Cardiac muscle cell (in vitro differentiated cells and primary cell): Measurements from ENCODE around the gene SFN. TPM values are rescaled to one million over a fixed set of nuclear protein-coding genes. Genes with fewer than 3 reads are reported as not detected.

Experiments
- DNase-seq, 2 donors: peaks; one replicate each; pipeline versions ENCODE4 v3.0.0 to v3.0.0-alpha.2; 2010 to 2017; ENCODE audit warnings: low read depth in 1 of 2, low spot score in 1 of 2
- H3K27ac ChIP-seq: fragments of 200-600 bp; sonication (generic); 2 replicates; pipeline ENCODE4 v1.5.1; 2016
- H3K27me3 ChIP-seq: fragments of 200-600 bp; sonication (generic); 2 replicates; pipeline ENCODE4 v1.6.0; 2016; ENCODE audit warnings: control low read depth
- H3K36me3 ChIP-seq: fragments of 200-600 bp; sonication (generic); 2 replicates; pipeline ENCODE4 v1.5.1; 2016; ENCODE audit warnings: control low read depth
- H3K4me1 ChIP-seq: fragments of 200-600 bp; sonication (generic); 2 replicates; pipeline ENCODE4 v1.8.1; 2017; ENCODE audit warnings: low read depth, mild to moderate bottlenecking, mixed run types
- H3K4me3 ChIP-seq: fragments of 200-600 bp; sonication (generic); 2 replicates; pipeline ENCODE4 v1.5.1; 2016; ENCODE audit warnings: mild to moderate bottlenecking
- H3K9me3 ChIP-seq: fragments of 200-600 bp; sonication (generic); 2 replicates; pipeline ENCODE4 v1.5.1; 2017; ENCODE audit warnings: low read depth, mild to moderate bottlenecking, control low read depth
- CTCF ChIP-seq: IDR thresholded peaks from 2 replicates; pipeline ENCODE4 v1.5.1; 2012; ENCODE audit warnings: low read depth, mild to moderate bottlenecking, low read length
- polyA plus RNA-seq: library from polyadenylated mRNA; unstranded; fragments of >200 nt; fragmentation: Nextera tagmentation; extraction: Ambion mirVana; gene quantifications from 2 replicates; pipeline ENCODE4 v1.2.1, GENCODE V29; 2016
- total RNA-seq: library from RNA; depleted of rRNA; stranded (reverse); fragments of >200 nt; gene quantifications from 2 replicates; pipeline ENCODE4 v1.2.3, GENCODE V29; 2016

Gene SFN
- total and polyA plus RNA-seq, 2 experiments from 2014 or later, result 0.13 to 0.15 TPM

GRCh38 chr1:26854906-26855305, 8.0 kb upstream of the SFN start:
- TF ChIP-seq CTCF, result no peak
- no peak for DNase-seq
- Histone ChIP-seq H3K9me3 (no peaks in the 10 kb centered on the region), H3K4me3 (no peak overlapping the region), H3K27me3 (no peaks in the 10 kb centered on the region), H3K27ac (peak overlapping the region; percentile 10), H3K4me1 (peaks cover 5% of the 10 kb centered on the region), H3K36me3 (peaks cover 19% of the 10 kb centered on the region)

- H3K4me1 ChIP-seq, result peaks cover 5% of the 10 kb centered on the region
- no peak overlapping the region for H3K4me3 ChIP-seq
- DNase-seq, result no peak
- TF ChIP-seq CTCF, result no peak
- no peaks in the 10 kb centered on the region for H3K27me3 ChIP-seq
- no peak overlapping the region for H3K27ac ChIP-seq
- H3K36me3 ChIP-seq, result peaks cover 14% of the 10 kb centered on the region
- H3K9me3 ChIP-seq, result no peaks in the 10 kb centered on the region
Observed at GRCh38 chr1:26855636-26856035, 7.3 kb upstream of the SFN start.

- no peak overlapping the region for H3K27ac ChIP-seq
Observed at GRCh38 chr1:26856181-26856580, 6.8 kb upstream of the SFN start.

GRCh38 chr1:26856604-26857469, 6.1 kb upstream of the SFN start:
- DNase-seq, result no peak

More at GRCh38 chr1:26856181-26856580, 6.8 kb upstream of the SFN start:
- DNase-seq, result no peak
- no peak overlapping the region for H3K4me3 ChIP-seq
- no peaks in the 10 kb centered on the region for H3K9me3 ChIP-seq
- H3K4me1 ChIP-seq, result peaks cover 5% of the 10 kb centered on the region
- H3K36me3 ChIP-seq, result peaks cover 12% of the 10 kb centered on the region
- TF ChIP-seq CTCF, result no peak
- no peaks in the 10 kb centered on the region for H3K27me3 ChIP-seq

GRCh38 chr1:26857473-26858060, 5.4 kb upstream of the SFN start:
- peaks cover 6% of the 10 kb centered on the region for H3K36me3 ChIP-seq
- no peak for TF ChIP-seq CTCF
- no peaks in the 10 kb centered on the region for H3K9me3 ChIP-seq
- H3K4me3 ChIP-seq, result no peak overlapping the region
- H3K4me1 ChIP-seq, result peaks cover 5% of the 10 kb centered on the region
- no peak overlapping the region for H3K27ac ChIP-seq
- no peaks in the 10 kb centered on the region for H3K27me3 ChIP-seq
- no peak for DNase-seq

More at GRCh38 chr1:26856604-26857469, 6.1 kb upstream of the SFN start:
- no peak overlapping the region for H3K27ac ChIP-seq
- TF ChIP-seq CTCF, result no peak
- no peaks in the 10 kb centered on the region for H3K27me3 ChIP-seq
- no peak overlapping the region for H3K4me3 ChIP-seq
- peaks cover 5% of the 10 kb centered on the region for H3K4me1 ChIP-seq
- peaks cover 9% of the 10 kb centered on the region for H3K36me3 ChIP-seq
- no peaks in the 10 kb centered on the region for H3K9me3 ChIP-seq
